OCI-LY3 (cell line): ENCODE measurements around the gene USH2A.

Experiments
- EZH2phosphoT487 ChIP-seq: fragments of 200-600 bp; shearing (Covaris generic); IDR thresholded peaks from 2 replicates; pipeline ENCODE4 v1.6.1; 2018; ENCODE audit warnings: antibody characterized with exemption, mixed run types, low read depth
- TF ChIP-seq, protein P1 (sequence below): fragments of 200-600, 300-600 bp; sonication (generic); IDR thresholded peaks from 2 replicates; pipeline ENCODE4 v1.5.1; 2014; ENCODE audit warnings: antibody characterized with exemption, low read length, low read depth

DNA sequence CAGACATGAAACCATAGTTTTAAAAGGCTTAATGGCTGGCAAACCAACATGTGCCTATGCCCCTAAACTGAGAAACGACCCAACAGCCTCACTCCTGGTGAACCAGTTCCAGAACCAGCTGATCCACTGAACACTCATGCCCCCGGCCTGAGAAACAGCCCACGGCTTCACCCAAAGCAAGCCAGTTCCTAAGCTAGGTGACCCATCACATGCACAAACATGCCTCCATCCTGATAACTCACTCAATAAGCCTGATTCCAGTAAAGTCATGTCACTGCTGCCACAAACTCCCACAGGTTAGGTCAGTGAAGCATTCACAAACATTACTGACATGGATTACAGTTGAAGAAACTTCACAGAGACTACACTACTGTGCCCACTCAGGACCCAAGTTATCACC is 161.6 kb downstream of the USH2A start:
- TF ChIP-seq, protein P1, sequence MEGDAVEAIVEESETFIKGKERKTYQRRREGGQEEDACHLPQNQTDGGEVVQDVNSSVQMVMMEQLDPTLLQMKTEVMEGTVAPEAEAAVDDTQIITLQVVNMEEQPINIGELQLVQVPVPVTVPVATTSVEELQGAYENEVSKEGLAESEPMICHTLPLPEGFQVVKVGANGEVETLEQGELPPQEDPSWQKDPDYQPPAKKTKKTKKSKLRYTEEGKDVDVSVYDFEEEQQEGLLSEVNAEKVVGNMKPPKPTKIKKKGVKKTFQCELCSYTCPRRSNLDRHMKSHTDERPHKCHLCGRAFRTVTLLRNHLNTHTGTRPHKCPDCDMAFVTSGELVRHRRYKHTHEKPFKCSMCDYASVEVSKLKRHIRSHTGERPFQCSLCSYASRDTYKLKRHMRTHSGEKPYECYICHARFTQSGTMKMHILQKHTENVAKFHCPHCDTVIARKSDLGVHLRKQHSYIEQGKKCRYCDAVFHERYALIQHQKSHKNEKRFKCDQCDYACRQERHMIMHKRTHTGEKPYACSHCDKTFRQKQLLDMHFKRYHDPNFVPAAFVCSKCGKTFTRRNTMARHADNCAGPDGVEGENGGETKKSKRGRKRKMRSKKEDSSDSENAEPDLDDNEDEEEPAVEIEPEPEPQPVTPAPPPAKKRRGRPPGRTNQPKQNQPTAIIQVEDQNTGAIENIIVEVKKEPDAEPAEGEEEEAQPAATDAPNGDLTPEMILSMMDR, result no peak
- no peak for TF ChIP-seq EZH2phosphoT487
